Loucy (cell line): ENCODE data around the gene ARHGAP28.
"Not testable (repeated sequence)": the region's sequence is repeated elsewhere in the genome, so short reads cannot be mapped to it uniquely, and the experiment has no call there.

Experiments used
- H2AFZ ChIP-seq: fragments of 200-600 bp; sonication (generic); 2 replicates; pipeline ENCODE4 v1.6.0; 2016; ENCODE audit warnings: antibody characterized with exemption, mild to moderate bottlenecking, low read length, moderate library complexity
- H3F3A ChIP-seq: fragments of 200-600 bp; 2 replicates; pipeline ENCODE4 v1.6.0; 2016; ENCODE audit warnings: antibody characterized with exemption, low read depth, mild to moderate bottlenecking
- H3K27me3 ChIP-seq: fragments of 200-600 bp; sonication (generic); 2 replicates; pipeline ENCODE4 v1.6.1; 2014; ENCODE audit warnings: low read length, mild to moderate bottlenecking; ENCODE audit not compliant: insufficient read depth, poor library complexity, severe bottlenecking
- H3K36me3 ChIP-seq: fragments of 200-600 bp; sonication (generic); 2 replicates; pipeline ENCODE4 v1.6.1; 2016; ENCODE audit warnings: low read length; ENCODE audit not compliant: insufficient read depth
- H3K4me1 ChIP-seq: fragments of 200-600 bp; sonication (generic); 2 replicates; pipeline ENCODE4 v1.5.1; 2014; ENCODE audit warnings: low read length, mild to moderate bottlenecking; ENCODE audit not compliant: insufficient read depth, poor library complexity, severe bottlenecking
- H3K4me2 ChIP-seq: fragments of 200-600 bp; sonication (generic); 2 replicates; pipeline ENCODE4 v1.6.0; 2014; ENCODE audit warnings: antibody characterized with exemption, low read length, low read depth, mild to moderate bottlenecking; ENCODE audit not compliant: poor library complexity, severe bottlenecking
- H3K4me3 ChIP-seq: fragments of 200-600 bp; sonication (generic); 2 replicates; pipeline ENCODE4 v1.5.1; 2014; ENCODE audit warnings: low read length, mild to moderate bottlenecking, mixed read lengths; ENCODE audit not compliant: poor library complexity, severe bottlenecking
- H3K79me2 ChIP-seq: fragments of 200-600 bp; sonication (generic); 2 replicates; pipeline ENCODE4 v1.6.1; 2014; ENCODE audit warnings: low read length; ENCODE audit not compliant: insufficient read depth
- H3K9ac ChIP-seq: fragments of 200-600 bp; sonication (generic); 2 replicates; pipeline ENCODE4 v1.6.0; 2014; ENCODE audit warnings: mild to moderate bottlenecking, low read depth, low read length, moderate library complexity; ENCODE audit not compliant: poor library complexity, severe bottlenecking
- H3K9me2 ChIP-seq: fragments of 200-600 bp; sonication (generic); replicated peaks from 2 replicates; pipeline ENCODE4 v1.6.1; 2016; ENCODE audit warnings: low read depth, low read length, mixed read lengths
- H3K9me3 ChIP-seq: fragments of 200-600 bp; sonication (generic); 2 replicates; pipeline ENCODE4 v1.6.1; 2014; ENCODE audit warnings: mild to moderate bottlenecking, antibody characterized with exemption, low read length, low read depth; ENCODE audit not compliant: insufficient read depth
- H4K20me1 ChIP-seq: fragments of 200-600 bp; sonication (generic); 2 replicates; pipeline ENCODE4 v1.6.0; 2014; ENCODE audit warnings: antibody characterized with exemption, low read length, mild to moderate bottlenecking; ENCODE audit not compliant: insufficient read depth, poor library complexity, severe bottlenecking
- CTCF ChIP-seq: fragments of 200-600 bp; sonication (generic); conservative IDR thresholded peaks from 2 replicates; pipeline ENCODE4 v1.5.1; 2014; ENCODE audit warnings: mild to moderate bottlenecking, antibody characterized with exemption, low read length
- EZH2phosphoT487 ChIP-seq: fragments of 200-600 bp; IDR thresholded peaks from 2 replicates; pipeline ENCODE4 v1.6.1; 2018; ENCODE audit warnings: antibody characterized with exemption, mild to moderate bottlenecking, moderate library complexity, borderline replicate concordance

Gene ARHGAP28

GRCh38 chr18:6837904-6838303 lies 108.4 kb downstream of the ARHGAP28 start:
- Histone ChIP-seq H3K9me3 (peaks cover 4% of the 10 kb centered on the region; the same call in 1 of the 2 replicates), H3K4me2 (no peak overlapping the region)

GRCh38 chr18:6842081-6842480 lies 112.6 kb downstream of the ARHGAP28 start:
- Histone ChIP-seq H2AFZ (no peak overlapping the region), H3K4me1 (no peaks in the 10 kb centered on the region), H3K4me2 (no peak overlapping the region), H3K9me2 (no peaks in the 10 kb centered on the region), H4K20me1 (no peaks in the 10 kb centered on the region), H3K4me3 (no peak overlapping the region), H3K79me2 (no peaks in the 10 kb centered on the region), H3K36me3 (no peaks in the 10 kb centered on the region), H3K27me3 (no peaks in the 10 kb centered on the region), H3K9ac (no peak overlapping the region), H3K9me3 (peaks cover 8% of the 10 kb centered on the region; the same call in 1 of the 2 replicates), H3F3A (no peaks in the 10 kb centered on the region)
- TF ChIP-seq EZH2phosphoT487: no peak

More at GRCh38 chr18:6837904-6838303, 108.4 kb downstream of the ARHGAP28 start:
- H3K9ac ChIP-seq: no peak overlapping the region
- no peak overlapping the region for H2AFZ ChIP-seq
- no peaks in the 10 kb centered on the region for H3F3A ChIP-seq
- no peaks in the 10 kb centered on the region for H3K9me2 ChIP-seq
- no peaks in the 10 kb centered on the region for H3K36me3 ChIP-seq
- H3K4me3 ChIP-seq: no peak overlapping the region
- TF ChIP-seq CTCF: no peak
- TF ChIP-seq EZH2phosphoT487: no peak
- no peaks in the 10 kb centered on the region for H3K4me1 ChIP-seq
- no peaks in the 10 kb centered on the region for H4K20me1 ChIP-seq
- H3K79me2 ChIP-seq: no peaks in the 10 kb centered on the region
- no peaks in the 10 kb centered on the region for H3K27me3 ChIP-seq

- H3K9me3 ChIP-seq: peaks cover 10% of the 10 kb centered on the region; the same call in 1 of the 2 replicates
- H3K4me3 ChIP-seq: no peak overlapping the region
- no peak overlapping the region for H2AFZ ChIP-seq
- no peaks in the 10 kb centered on the region for H3K9me2 ChIP-seq
- no peak overlapping the region for H3K4me2 ChIP-seq
- H3K27me3 ChIP-seq: no peaks in the 10 kb centered on the region
- no peaks in the 10 kb centered on the region for H3F3A ChIP-seq
- H3K9ac ChIP-seq: no peak overlapping the region
- no peaks in the 10 kb centered on the region for H3K4me1 ChIP-seq
- TF ChIP-seq EZH2phosphoT487 (no peak), CTCF (no peak)
- no peaks in the 10 kb centered on the region for H3K79me2 ChIP-seq
- H4K20me1 ChIP-seq: no peaks in the 10 kb centered on the region
- H3K36me3 ChIP-seq: no peaks in the 10 kb centered on the region
Observed at GRCh38 chr18:6843308-6843707, 113.8 kb downstream of the ARHGAP28 start.

- not testable (repeated sequence) for H3K79me2 ChIP-seq, H3K9me2 ChIP-seq, H4K20me1 ChIP-seq, H3K4me3 ChIP-seq, H3K36me3 ChIP-seq, H3K4me2 ChIP-seq, H3K4me1 ChIP-seq, H3F3A ChIP-seq, H3K27me3 ChIP-seq, H3K9ac ChIP-seq, H2AFZ ChIP-seq
- peaks cover 10% of the 10 kb centered on the region; the same call in 1 of the 2 replicates for H3K9me3 ChIP-seq
Observed at GRCh38 chr18:6845521-6845920, 116.0 kb downstream of the ARHGAP28 start.
